RPMI7951 (cell line): ENCODE measurements around the gene TENM4. TPM values are rescaled to one million over a fixed set of nuclear protein-coding genes. Genes with fewer than 3 reads are reported as not detected.

Experiments
- DNase-seq: peaks from one replicate; pipeline ENCODE4 v3.0.0-alpha.2; 2012; ENCODE audit warnings: low read depth
- total RNA-seq: library from RNA; depleted of rRNA; stranded (reverse); fragments of >200 nt; shearing (Covaris generic); gene quantifications from 2 replicates; pipeline ENCODE4 v1.2.3, GENCODE V29; 2014; rRNA removed

The TENM4 gene
- total RNA-seq, result 25.1 and 27.8 TPM in 2 replicates

- DNase-seq, result peak; percentile 87
Observed at GRCh38 chr11:79440571-79441460, at the start of gene TENM4. TENM4 (minus strand) TSS chr11:79441030; CDS start chr11:79069944, 371,086 bp downstream.

DNA sequence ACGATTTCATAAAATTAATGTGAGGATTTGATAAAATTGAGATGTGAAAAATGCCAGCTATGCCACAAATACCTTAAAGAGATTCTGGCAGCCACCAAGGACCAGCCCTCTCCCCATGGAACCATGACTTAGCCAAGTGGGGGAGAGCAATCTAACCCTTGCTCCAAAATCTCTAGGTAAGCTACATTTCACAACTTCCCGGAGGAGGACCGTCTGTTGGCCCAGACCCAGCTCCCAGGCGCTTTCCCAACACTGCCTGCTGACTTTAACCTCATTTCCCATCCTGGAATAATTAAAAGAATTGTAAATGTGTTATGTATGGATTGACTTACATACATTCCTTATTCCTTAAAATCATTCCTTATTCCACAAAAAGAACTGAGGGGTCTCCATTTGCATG is 47.5 kb upstream of the TENM4 start:
- DNase-seq, result no peak

- DNase-seq, result no peak
Observed at GRCh38 chr11:79487412-79487811, 46.6 kb upstream of the TENM4 start.

DNA sequence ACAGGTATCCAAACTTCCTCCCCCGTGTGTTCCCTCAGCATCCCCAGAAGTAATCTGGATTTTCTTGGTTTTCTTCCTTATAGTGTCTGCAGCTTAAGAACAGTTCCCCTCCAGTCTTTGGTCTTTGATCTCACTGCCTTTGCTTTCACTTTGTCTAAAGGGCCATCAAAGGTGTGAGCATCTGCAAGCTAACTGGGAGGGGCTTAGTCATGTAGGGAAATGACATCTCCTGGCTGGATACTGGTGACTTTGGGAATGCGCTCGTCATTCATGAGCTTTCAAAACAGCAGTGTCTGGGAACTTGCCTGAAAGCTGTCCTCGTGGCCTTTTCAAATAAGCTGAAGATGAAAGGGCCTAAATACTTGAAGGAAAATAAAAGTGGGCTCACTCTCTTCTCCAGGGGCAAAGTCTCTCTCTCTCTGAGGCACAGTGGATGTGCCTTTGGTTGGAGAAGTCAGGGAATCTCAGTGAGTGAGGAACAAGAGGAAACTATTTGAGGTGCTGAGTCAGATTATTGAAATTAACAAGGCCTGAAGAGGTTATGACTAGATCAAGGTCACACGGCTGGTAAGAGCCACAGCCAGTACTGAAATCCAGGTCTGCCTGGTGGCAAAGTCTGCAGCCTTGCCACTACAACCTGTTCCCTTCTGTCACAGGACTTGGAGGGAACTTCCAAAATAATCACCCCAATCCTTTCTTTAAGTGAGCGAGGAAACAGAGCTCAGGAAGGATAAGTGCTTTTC is 45.6 kb upstream of the TENM4 start:
- DNase-seq, result peak; percentile 41

GRCh38 chr11:79485694-79486093 is 44.9 kb upstream of the TENM4 start:
- no peak for DNase-seq

DNA sequence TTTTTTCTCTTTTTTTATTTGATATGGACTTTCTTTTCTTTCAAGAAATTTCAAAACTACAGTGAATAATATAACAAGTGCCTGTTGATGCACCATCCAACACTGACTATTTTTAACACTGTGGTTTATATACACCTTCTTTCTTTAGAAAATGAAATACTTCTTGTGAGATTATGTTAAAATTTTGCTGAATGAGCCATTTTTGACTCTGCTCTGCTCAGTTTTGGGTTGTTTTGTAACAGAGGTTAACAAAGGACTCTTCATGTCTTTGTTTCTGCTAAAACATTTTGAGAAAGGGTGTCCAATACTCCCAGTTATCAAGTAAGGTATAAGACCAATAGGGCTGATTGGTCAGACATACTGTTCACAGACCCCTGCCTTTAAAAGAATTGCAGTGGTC is 44.0 kb upstream of the TENM4 start:
- DNase-seq, result no peak

DNA sequence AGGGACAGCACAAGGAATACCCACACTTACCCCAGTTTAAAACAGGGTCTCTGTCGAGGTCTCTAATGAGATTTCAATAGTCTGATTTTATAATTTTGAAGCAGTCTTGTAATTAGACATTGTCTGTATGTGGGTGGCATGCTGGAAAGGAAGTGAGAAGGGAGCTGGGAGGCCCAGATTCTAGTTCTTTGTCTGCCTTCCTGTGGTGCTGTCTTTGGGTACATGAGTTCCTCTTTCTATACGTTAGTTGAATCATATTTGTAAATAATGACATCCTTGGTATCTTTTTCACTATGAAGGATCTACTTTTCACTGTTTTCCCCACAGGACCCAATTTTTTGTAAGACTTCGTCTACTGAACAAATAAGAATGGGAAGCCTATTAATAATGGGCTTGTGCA is 42.0 kb upstream of the TENM4 start:
- DNase-seq, result no peak

- DNase-seq, result no peak
Observed at GRCh38 chr11:79481795-79482194, 41.0 kb upstream of the TENM4 start.

GRCh38 chr11:79480864-79481263 is 40.0 kb upstream of the TENM4 start:
- DNase-seq, result no peak

DNA sequence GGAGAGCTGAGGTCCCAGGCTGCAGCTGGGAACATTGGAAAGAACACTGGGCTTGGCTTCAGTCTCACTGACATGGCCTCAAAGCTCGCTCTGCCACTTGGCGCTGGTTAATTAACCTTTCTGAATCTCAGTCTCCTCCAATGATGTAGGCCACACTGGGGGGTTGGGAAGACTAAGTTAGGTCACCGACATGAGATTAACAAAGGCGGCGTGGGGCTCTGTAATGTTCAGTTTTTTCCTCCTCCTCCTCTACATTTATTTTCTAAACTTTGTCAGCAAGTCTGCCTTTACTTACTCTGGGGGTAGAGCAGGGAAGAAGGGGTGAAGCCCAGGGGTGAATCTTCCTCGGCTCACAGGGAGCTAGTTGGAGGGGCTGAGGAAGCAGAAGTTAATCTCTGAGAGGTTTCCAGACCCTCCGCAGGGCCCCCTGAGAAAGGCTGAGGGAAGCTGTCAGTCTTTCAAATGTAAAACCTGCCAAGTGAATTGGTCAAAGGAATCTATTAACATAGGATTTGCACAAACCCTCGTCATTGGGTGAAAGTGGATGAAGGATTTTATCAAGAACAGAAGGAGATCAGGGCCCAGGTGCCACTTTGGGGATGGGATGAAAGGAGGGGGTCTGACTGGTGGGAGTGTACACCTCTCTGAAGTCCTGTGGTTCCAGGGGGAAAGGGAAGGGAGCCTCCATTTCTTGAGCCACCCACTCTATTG is 32.1 kb upstream of the TENM4 start:
- DNase-seq, result no peak

GRCh38 chr11:79471071-79471844 is 30.4 kb upstream of the TENM4 start:
- no peak for DNase-seq

- DNase-seq, result no peak
Observed at GRCh38 chr11:79470161-79470560, 29.3 kb upstream of the TENM4 start.

- DNase-seq, result no peak
Observed at GRCh38 chr11:79467761-79468160, 26.9 kb upstream of the TENM4 start.

DNA sequence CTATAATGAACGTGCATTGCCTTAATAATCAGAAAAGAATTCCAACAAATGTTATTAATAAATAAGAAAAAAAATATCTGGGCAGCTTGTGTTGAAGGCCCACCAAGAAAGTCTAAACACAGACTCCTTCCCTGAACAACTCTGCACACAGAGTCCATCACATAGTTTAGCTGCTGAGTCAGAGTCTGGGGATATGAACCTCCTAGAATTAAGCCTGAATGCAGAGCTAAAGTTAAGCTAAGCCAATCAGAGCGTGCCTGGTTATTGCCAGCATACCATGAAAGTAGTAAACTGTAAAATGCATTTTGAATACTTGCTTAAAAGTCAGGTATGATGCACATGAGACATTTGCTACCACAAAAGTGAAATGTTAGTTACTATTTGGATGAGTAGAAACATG is 25.6 kb upstream of the TENM4 start:
- peak; percentile 58 for DNase-seq

DNA sequence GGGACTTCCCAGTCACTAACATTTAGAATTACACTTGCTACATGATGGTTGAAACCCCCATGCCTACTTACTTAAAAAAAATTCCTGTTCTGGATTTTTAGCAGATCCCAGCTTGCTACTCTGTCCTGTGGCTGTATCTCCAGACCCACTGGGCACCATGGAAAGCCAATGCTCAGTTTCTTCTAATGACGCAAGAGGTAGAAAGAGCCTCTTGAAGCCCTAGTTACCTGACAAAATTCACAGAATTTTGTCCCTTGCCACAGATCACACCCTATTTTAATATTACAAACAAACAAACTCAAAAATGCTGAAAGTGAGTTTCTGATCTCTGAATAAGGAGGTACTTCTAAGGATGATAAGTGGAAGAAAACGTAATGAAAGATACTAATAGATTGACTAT is 24.3 kb upstream of the TENM4 start:
- DNase-seq, result no peak

- DNase-seq, result no peak
Observed at GRCh38 chr11:79461666-79462645, 21.1 kb upstream of the TENM4 start.

DNA sequence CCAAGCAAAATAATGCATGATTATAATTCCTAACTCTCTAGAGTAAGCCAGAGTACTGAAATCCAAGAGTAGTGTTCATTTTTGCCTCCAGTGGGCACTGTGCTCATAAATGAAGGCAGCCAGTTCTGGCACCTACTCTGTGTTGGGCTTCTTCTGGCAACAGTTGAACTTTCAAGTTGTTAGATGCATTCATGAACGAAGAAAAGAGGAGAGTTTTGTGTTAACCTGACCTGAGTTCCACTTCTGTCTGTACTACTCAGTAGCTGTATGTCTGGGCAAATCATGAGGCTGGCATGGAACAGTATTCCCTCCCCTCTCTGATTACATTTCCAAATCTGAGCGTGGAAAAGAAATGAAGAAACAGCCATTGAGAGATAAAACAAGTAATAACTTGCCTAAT is 20.3 kb upstream of the TENM4 start:
- peak; percentile 55 for DNase-seq

- peak; percentile 45 for DNase-seq
Observed at GRCh38 chr11:79458709-79459108, 17.9 kb upstream of the TENM4 start.

DNA sequence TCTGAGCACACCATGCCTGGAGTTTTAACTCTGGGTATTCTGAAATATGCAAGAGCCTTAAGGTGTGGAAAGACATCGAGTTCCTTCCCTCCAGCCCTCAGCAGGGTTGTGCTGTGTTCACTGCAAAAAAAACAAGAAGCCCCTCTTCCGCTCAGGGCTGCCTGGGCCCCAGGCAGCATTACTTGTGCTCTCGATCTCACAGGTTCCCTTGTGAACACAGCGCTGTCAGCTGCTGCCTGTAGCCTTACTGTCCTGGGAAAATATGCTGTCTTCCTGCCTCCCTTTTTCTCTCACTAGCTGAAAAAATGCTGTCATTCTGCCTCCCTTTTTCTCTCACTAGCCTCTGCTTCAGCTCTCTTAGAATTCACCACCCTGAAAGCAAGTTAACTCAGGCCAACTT is 15.7 kb upstream of the TENM4 start:
- no peak for DNase-seq

GRCh38 chr11:79453617-79454016 is 12.8 kb upstream of the TENM4 start:
- DNase-seq, result no peak
